B cell (primary cell): Measurements from ENCODE around the gene SEMA4D. TPM values are rescaled to one million over a fixed set of nuclear protein-coding genes. Genes with fewer than 3 reads are reported as not detected.

Experiments
- ATAC-seq: fragments of 200-7000 bp; cut with Tn5 transposase; one replicate; pipeline ENCODE4 v1.10.0; 2021; ENCODE audit warnings: low read depth, mild to moderate bottlenecking, moderate number of reproducible peaks, moderate library complexity
- CTCF ChIA-PET: fragments of 350-600 bp; sonication (Branson Sonifier 250); formaldehyde crosslinking; loops from one replicate; lab custom pipeline; 2021; ENCODE audit warnings: antibody characterized with exemption, inconsistent platforms; lab: Charles Lee
- POLR2A ChIA-PET: fragments of 350-600 bp; sonication (Branson Sonifier 250); formaldehyde crosslinking; loops from one replicate; lab custom pipeline; 2021; ENCODE audit warnings: antibody characterized with exemption; lab: Charles Lee
- DNase-seq: peaks from one replicate; pipeline ENCODE4 v3.0.0; 2013
- H2AFZ ChIP-seq: 2 replicates; pipeline ENCODE4 v1.6.1; 2012; ENCODE audit warnings: mild to moderate bottlenecking, low read depth, low read length; ENCODE audit not compliant: insufficient read depth, poor library complexity, severe bottlenecking
- H3K27ac ChIP-seq, 2 donors: 1 replicate in 1 of 2; 2 replicates in 1 of 2; pipeline ENCODE4 v1.5.1; 2012 to 2013; ENCODE audit warnings: low read length in 2 of 2, mild to moderate bottlenecking in 2 of 2, moderate library complexity in 1 of 2
- H3K27me3 ChIP-seq, 4 experiments: fragments of 200-600 bp in 1 of 4; sonication (generic) in 1 of 4; replicated peaks in 1 of 4; 1 replicate in 2 of 4; 2 replicates in 2 of 4; pipeline versions ENCODE4 v1.6.1 to v1.7.0; 2013 to 2016; ENCODE audit warnings: low read length in 3 of 4, mild to moderate bottlenecking in 2 of 4, mixed read lengths in 1 of 4, moderate library complexity in 1 of 4; ENCODE audit not compliant: insufficient read depth in 4 of 4, control insufficient read depth in 3 of 4; ENCODE audit errors: control extremely low read depth in 1 of 4
- H3K36me3 ChIP-seq, 2 experiments: replicated peaks in 1 of 2; 1 replicate in 1 of 2; 2 replicates in 1 of 2; pipeline versions ENCODE4 v1.6.1 to v1.7.1; 2013; ENCODE audit warnings: low read length in 1 of 2; ENCODE audit not compliant: insufficient read depth in 2 of 2, control insufficient read depth in 1 of 2; ENCODE audit errors: control extremely low read depth in 1 of 2, extremely low read depth in 1 of 2
- H3K4me1 ChIP-seq, 2 donors: fragments of 200-600 bp in 1 of 2; sonication (generic) in 1 of 2; 1 replicate in 1 of 2; 2 replicates in 1 of 2; pipeline versions ENCODE4 v1.5.1 to v1.6.1; 2013 to 2017; ENCODE audit warnings: low read length in 2 of 2; ENCODE audit not compliant: control insufficient read depth in 2 of 2, insufficient read depth in 2 of 2
- H3K4me2 ChIP-seq: replicated peaks from 2 replicates; pipeline ENCODE3; 2012; ENCODE audit warnings: mild to moderate bottlenecking, low read depth, low read length; ENCODE audit not compliant: poor library complexity, severe bottlenecking
- H3K4me3 ChIP-seq, 5 experiments: fragments of 200-600 bp in 1 of 5; sonication (generic) in 1 of 5; 1 replicate in 3 of 5; 2 replicates in 2 of 5; pipeline versions ENCODE4 v1.5.1 to v1.7.0; 2011 to 2016; ENCODE audit warnings: low read length in 4 of 5, mild to moderate bottlenecking in 4 of 5, low read depth in 2 of 5, control low read depth in 1 of 5, moderate library complexity in 1 of 5; ENCODE audit not compliant: insufficient read depth in 1 of 5; ENCODE audit errors: control extremely low read depth in 1 of 5, extremely low read depth in 1 of 5
- H3K79me2 ChIP-seq: fragments of 200-600 bp; sonication (generic); one replicate; pipeline ENCODE4 v1.6.0; 2016; ENCODE audit warnings: low read length; ENCODE audit not compliant: control insufficient read depth, insufficient read depth
- H3K9ac ChIP-seq: fragments of 200-600 bp; sonication (generic); 2 replicates; pipeline ENCODE4 v1.6.1; 2017; ENCODE audit warnings: mild to moderate bottlenecking, low read length, moderate library complexity
- H3K9me3 ChIP-seq, 3 donors: one replicate each; pipeline versions ENCODE4 v1.6.1 to v1.7.1; 2013; ENCODE audit warnings: low read length in 2 of 3; ENCODE audit not compliant: control insufficient read depth in 2 of 3, insufficient read depth in 1 of 3; ENCODE audit errors: control extremely low read depth in 1 of 3
- H4K20me1 ChIP-seq: 2 replicates; pipeline ENCODE4 v1.6.0; 2012; ENCODE audit warnings: mild to moderate bottlenecking, low read length; ENCODE audit not compliant: insufficient read depth, control insufficient read depth, poor library complexity, severe bottlenecking
- H3K27ac Mint-ChIP-seq: one replicate; pipeline ENCODE4 v1.8.0; 2021; ENCODE audit warnings: mixed read lengths
- H3K27me3 Mint-ChIP-seq: one replicate; pipeline ENCODE4 v1.8.0; 2021; ENCODE audit warnings: mixed read lengths
- H3K4me1 Mint-ChIP-seq: one replicate; pipeline ENCODE4 v1.8.0; 2021; ENCODE audit warnings: mixed read lengths
- H3K4me3 Mint-ChIP-seq: one replicate; pipeline ENCODE4 v1.8.0; 2021; ENCODE audit warnings: mixed read lengths
- H3K9me3 Mint-ChIP-seq: one replicate; pipeline ENCODE4 v1.8.0; 2022; ENCODE audit warnings: mixed read lengths; ENCODE audit not compliant: insufficient read depth
- EZH2 ChIP-seq: IDR thresholded peaks from 2 replicates; pipeline ENCODE4 v1.6.1; 2012; ENCODE audit warnings: borderline replicate concordance, low read depth, mild to moderate bottlenecking, moderate library complexity, low read length; ENCODE audit not compliant: insufficient read depth, poor library complexity, severe bottlenecking
- WGBS: methylation state at CpG from one replicate; pipeline ENCODE4 v1.1.5; 2013; ENCODE audit warnings: missing lambda C conversion rate; ENCODE audit not compliant: insufficient coverage; 5-methylcytosine and 5-hydroxymethylcytosine counted together
- intact Hi-C: fragments of 100-400 bp; cut with micrococcal nuclease; formaldehyde crosslinking; loops from one replicate; pipeline ENCODE4 v1.10.0; 2022
- polyA plus RNA-seq: library from polyadenylated mRNA; depleted of rRNA; stranded (reverse); fragments of >200 nt; gene quantifications from 2 replicates; pipeline ENCODE4 v1.2.3, GENCODE V29; 2012
- total RNA-seq, 2 donors: library from RNA; stranded (reverse); fragments of 120-200 nt in 1 of 2; gene quantifications; 1 replicate in 1 of 2; 2 replicates in 1 of 2; pipeline versions ENCODE4 v1.2.3 to v1.2.4, GENCODE V29; 2013 to 2022
- TF ChIP-seq, protein P1 (sequence below): fragments of 200-600 bp; IDR thresholded peaks from one replicate; pipeline ENCODE4 v1.8.0; 2022; ENCODE audit warnings: antibody characterized with exemption, mild to moderate bottlenecking

SEMA4D gene
- total and polyA plus RNA-seq, 2 donors (not counting 1 experiment from before 2014, with no cell fraction given) = 53.6 to 231 TPM

DNA sequence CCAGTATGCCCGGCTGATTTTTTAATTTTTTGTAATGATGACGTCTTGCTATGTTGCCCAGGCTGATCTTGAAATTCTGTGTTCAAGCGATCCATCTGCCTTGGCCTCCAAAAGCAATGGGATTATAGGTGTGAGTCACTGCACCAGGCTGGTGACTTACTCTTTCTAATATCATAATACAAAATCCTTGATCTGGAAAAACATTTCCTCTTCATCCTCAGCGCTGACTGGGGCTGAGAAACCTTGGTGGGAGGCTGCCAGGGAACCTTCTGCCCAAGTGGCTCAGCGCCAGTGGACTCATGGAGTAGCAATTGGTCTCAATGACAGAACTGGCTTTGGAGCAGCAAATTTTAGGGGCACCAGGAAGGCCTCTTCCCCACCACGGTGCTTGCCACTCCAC, 17.5 kb upstream of the SEMA4D start:
- ChIA-PET CTCF (interaction anchor here (1.0 kb wide), 1 partner anchor 25 kb away, joined by 4 read pairs; no protein-coding TSS in a partner anchor), POLR2A (no interaction called here)
- H3K9me3 ChIP-seq = no peaks in the 10 kb centered on the region
- H3K27me3 ChIP-seq = no peaks in the 10 kb centered on the region
- ATAC-seq = no peak
- TF ChIP-seq, protein P1, sequence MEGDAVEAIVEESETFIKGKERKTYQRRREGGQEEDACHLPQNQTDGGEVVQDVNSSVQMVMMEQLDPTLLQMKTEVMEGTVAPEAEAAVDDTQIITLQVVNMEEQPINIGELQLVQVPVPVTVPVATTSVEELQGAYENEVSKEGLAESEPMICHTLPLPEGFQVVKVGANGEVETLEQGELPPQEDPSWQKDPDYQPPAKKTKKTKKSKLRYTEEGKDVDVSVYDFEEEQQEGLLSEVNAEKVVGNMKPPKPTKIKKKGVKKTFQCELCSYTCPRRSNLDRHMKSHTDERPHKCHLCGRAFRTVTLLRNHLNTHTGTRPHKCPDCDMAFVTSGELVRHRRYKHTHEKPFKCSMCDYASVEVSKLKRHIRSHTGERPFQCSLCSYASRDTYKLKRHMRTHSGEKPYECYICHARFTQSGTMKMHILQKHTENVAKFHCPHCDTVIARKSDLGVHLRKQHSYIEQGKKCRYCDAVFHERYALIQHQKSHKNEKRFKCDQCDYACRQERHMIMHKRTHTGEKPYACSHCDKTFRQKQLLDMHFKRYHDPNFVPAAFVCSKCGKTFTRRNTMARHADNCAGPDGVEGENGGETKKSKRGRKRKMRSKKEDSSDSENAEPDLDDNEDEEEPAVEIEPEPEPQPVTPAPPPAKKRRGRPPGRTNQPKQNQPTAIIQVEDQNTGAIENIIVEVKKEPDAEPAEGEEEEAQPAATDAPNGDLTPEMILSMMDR = no peak
- TF ChIP-seq EZH2 = no peak
- H3K4me2 ChIP-seq = no peak overlapping the region
- no peaks in the 10 kb centered on the region for H3K36me3 ChIP-seq
- peaks cover 34 to 38% of the 10 kb centered on the region in 2 donors for H3K4me1 ChIP-seq
- intact Hi-C loops = no loop called here
- WGBS = 100% methylated on average over 2 of the region's 6 CpGs
- Mint-ChIP-seq H3K9me3 (no peaks in the 10 kb centered on the region), H3K27me3 (no peaks in the 10 kb centered on the region), H3K27ac (no peak overlapping the region), H3K4me3 (no peak overlapping the region), H3K4me1 (peaks cover 44% of the 10 kb centered on the region)
- no peak overlapping the region for H3K27ac ChIP-seq
- H3K4me3 ChIP-seq = no peak overlapping the region
- H4K20me1 ChIP-seq = no peaks in the 10 kb centered on the region
- H2AFZ ChIP-seq = no peak overlapping the region
- H3K79me2 ChIP-seq = no peaks in the 10 kb centered on the region
- DNase-seq = no peak
- H3K9ac ChIP-seq = no peak overlapping the region

DNA sequence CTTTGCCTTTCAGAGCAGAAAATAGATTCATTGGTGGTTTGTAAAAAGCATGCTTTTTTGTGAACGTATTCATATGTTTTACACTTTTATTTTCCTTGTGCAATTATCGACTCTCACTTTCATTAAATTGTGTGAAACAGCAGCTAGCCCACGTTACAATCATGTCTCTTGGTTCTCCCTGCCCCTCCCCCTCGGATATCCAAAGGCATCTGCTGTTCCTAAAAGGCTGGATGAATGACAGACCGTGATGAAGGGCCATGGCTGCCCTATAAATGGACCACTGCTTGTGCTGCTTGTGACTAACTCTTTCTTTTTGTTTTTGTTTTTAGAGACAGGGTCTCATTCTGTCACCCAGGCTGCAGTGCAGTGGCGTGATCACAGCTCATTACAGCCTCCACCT, 17.0 kb upstream of the SEMA4D start:
- Mint-ChIP-seq H3K27ac (no peak overlapping the region), H3K4me1 (peaks cover 42% of the 10 kb centered on the region), H3K4me3 (no peak overlapping the region), H3K27me3 (no peaks in the 10 kb centered on the region), H3K9me3 (no peaks in the 10 kb centered on the region)
- no peak overlapping the region for H3K27ac ChIP-seq
- ChIA-PET POLR2A (no interaction called here), CTCF (interaction anchor here (1.0 kb wide), 1 partner anchor 25 kb away, joined by 4 read pairs; no protein-coding TSS in a partner anchor)
- DNase-seq (no peak), ATAC-seq (no peak)
- no peaks in the 10 kb centered on the region for H4K20me1 ChIP-seq
- H3K4me1 ChIP-seq = peaks cover 31 to 35% of the 10 kb centered on the region in 2 donors
- H3K4me3 ChIP-seq = no peak overlapping the region
- intact Hi-C loops = no loop called here
- H3K79me2 ChIP-seq = no peaks in the 10 kb centered on the region
- TF ChIP-seq, protein P1 = no peak
- no peak for TF ChIP-seq EZH2
- H3K9me3 ChIP-seq = no peaks in the 10 kb centered on the region
- no peaks in the 10 kb centered on the region for H3K27me3 ChIP-seq
- 93% methylated on average over 5 of the region's 6 CpGs for WGBS
- no peak overlapping the region for H2AFZ ChIP-seq
- no peak overlapping the region for H3K9ac ChIP-seq
- no peaks in the 10 kb centered on the region for H3K36me3 ChIP-seq
- no peak overlapping the region for H3K4me2 ChIP-seq
